Transverse colon (tissue), 4 donors: ENCODE measurements around the gene BCORL1.

Source experiments
- CTCF ChIP-seq, 5 experiments: fragments of 200-600 bp in 3 of 5; fragments of 450-650 bp in 2 of 5; sonication (generic) in 3 of 5; IDR thresholded peaks; 1 replicate in 2 of 5; 2 replicates in 3 of 5; pipeline ENCODE4 v1.5.1; 2016 to 2017; ENCODE audit warnings: antibody characterized with exemption in 5 of 5, inconsistent platforms in 3 of 5, mild to moderate bottlenecking in 2 of 5, moderate library complexity in 1 of 5
- POLR2A ChIP-seq: fragments of 450-650 bp; IDR thresholded peaks from one replicate; pipeline ENCODE4 v1.6.1; 2016; ENCODE audit warnings: antibody characterized with exemption, mild to moderate bottlenecking, moderate library complexity
- POLR2AphosphoS5 ChIP-seq, 3 donors: sonication (generic); formaldehyde crosslinking; IDR thresholded peaks; one replicate each; pipeline ENCODE4 v1.6.1; 2016; ENCODE audit warnings: antibody characterized with exemption in 3 of 3

GRCh38 chrX:130075777-130076176 lies 93.3 kb downstream of the BCORL1 start:
- TF ChIP-seq POLR2AphosphoS5 (IDR thresholded peaks at IDR 0.05) = no peak
- TF ChIP-seq CTCF (IDR thresholded peaks at IDR 0.05) = no peak
- TF ChIP-seq POLR2A = no peak
